Endothelial cell of umbilical vein (primary cell): ENCODE data around the gene RENBP. TPM values are rescaled to one million over a fixed set of nuclear protein-coding genes. Genes with fewer than 3 reads are reported as not detected.

Source experiments
- BruUV-seq: library from RNA; stranded (reverse); fragments of 400-500 nt; replicated peaks from 2 replicates; lab custom pipeline; 2021; lab: Mats Ljungman, UMichigan
- CTCF ChIA-PET: fragments of 300-600, 350-600 bp; sonication (Branson Sonifier 250); formaldehyde crosslinking; loops from one replicate; lab custom pipeline; 2021; ENCODE audit warnings: antibody characterized with exemption, inconsistent platforms; lab: Charles Lee
- POLR2A ChIA-PET: fragments of 300-600, 350-600 bp; sonication (Branson Sonifier 250); formaldehyde crosslinking; loops from one replicate; lab custom pipeline; 2021; ENCODE audit warnings: antibody characterized with exemption, inconsistent platforms; lab: Charles Lee
- DNase-seq: peaks from one replicate; pipeline ENCODE4 v3.0.0-alpha.2; 2011; ENCODE audit warnings: low read depth, low spot score
- FAIRE-seq: peaks from 2 replicates; lab custom pipeline; 2011; peaks lifted over from hg19 to GRCh38; lab: Jason Lieb, UNC
- H2AFZ ChIP-seq: 2 replicates; pipeline ENCODE4 v1.6.0; 2012; ENCODE audit warnings: low read depth, low read length, control low read depth, inconsistent platforms
- H3K27ac ChIP-seq: 2 replicates; pipeline ENCODE4 v1.5.1; 2011; ENCODE audit warnings: low read depth, mild to moderate bottlenecking, control low read depth, low read length, moderate library complexity; ENCODE audit not compliant: insufficient read depth
- H3K27me3 ChIP-seq, 2 experiments: 2 replicates each; pipeline versions ENCODE4 v1.6.0 to v1.6.1; 2011; ENCODE audit warnings: low read length in 2 of 2, mixed read lengths in 1 of 2; ENCODE audit not compliant: control insufficient read depth in 2 of 2, insufficient read depth in 2 of 2
- H3K36me3 ChIP-seq, 2 experiments: 2 replicates in 1 of 2; 3 replicates in 1 of 2; pipeline ENCODE4 v1.5.1; 2011; ENCODE audit warnings: low read length in 2 of 2, mild to moderate bottlenecking in 1 of 2, moderate library complexity in 1 of 2; ENCODE audit not compliant: control insufficient read depth in 2 of 2, insufficient read depth in 2 of 2; ENCODE audit errors: extremely low read depth in 1 of 2
- H3K4me1 ChIP-seq: 3 replicates; pipeline ENCODE4 v1.5.1; 2011; ENCODE audit warnings: mild to moderate bottlenecking, low read length; ENCODE audit not compliant: control insufficient read depth, insufficient read depth; ENCODE audit errors: extremely low read depth
- H3K4me2 ChIP-seq: 2 replicates; pipeline ENCODE4 v1.6.1; 2011; ENCODE audit warnings: low read length, control low read depth, mixed read lengths; ENCODE audit not compliant: insufficient read depth
- H3K4me3 ChIP-seq, 3 experiments: fragments of 200-600 bp in 1 of 3; sonication (generic), shearing (Covaris generic) in 1 of 3; replicated peaks in 1 of 3; 2 replicates each; pipeline ENCODE4 v1.5.1; 2011 to 2016; ENCODE audit warnings: control low read depth in 3 of 3, low read length in 3 of 3, mild to moderate bottlenecking in 2 of 3, inconsistent platforms in 1 of 3, low read depth in 1 of 3, moderate library complexity in 1 of 3; ENCODE audit not compliant: insufficient read depth in 1 of 3
- H3K79me2 ChIP-seq: 2 replicates; pipeline ENCODE4 v1.6.0; 2012; ENCODE audit warnings: low read length, inconsistent platforms; ENCODE audit not compliant: control insufficient read depth, insufficient read depth
- H3K9ac ChIP-seq: replicated peaks from 2 replicates; pipeline ENCODE3; 2011; ENCODE audit warnings: low read length, control low read depth; ENCODE audit not compliant: insufficient read depth; ENCODE audit errors: extremely low read depth
- H3K9me1 ChIP-seq: replicated peaks from 3 replicates; pipeline ENCODE4 v1.6.0; 2011; ENCODE audit warnings: mild to moderate bottlenecking, low read length; ENCODE audit not compliant: control insufficient read depth, insufficient read depth; ENCODE audit errors: extremely low read depth
- H3K9me3 ChIP-seq: replicated peaks from 2 replicates; pipeline ENCODE4 v1.5.1; 2012; ENCODE audit warnings: low read length, inconsistent platforms; ENCODE audit not compliant: control insufficient read depth, insufficient read depth
- H4K20me1 ChIP-seq: replicated peaks from 2 replicates; pipeline ENCODE3; 2011; ENCODE audit warnings: mild to moderate bottlenecking, low read length; ENCODE audit not compliant: control insufficient read depth, insufficient read depth; ENCODE audit errors: extremely low read depth
- CTCF ChIP-seq, 2 donors: IDR thresholded peaks; 1 replicate in 1 of 2; 2 replicates in 1 of 2; pipeline ENCODE4 v1.5.1; 2011; ENCODE audit warnings: low read length in 2 of 2, mild to moderate bottlenecking in 2 of 2, moderate library complexity in 2 of 2, control low read depth in 1 of 2, inconsistent platforms in 1 of 2, low read depth in 1 of 2; ENCODE audit not compliant: insufficient read depth in 1 of 2; ENCODE audit errors: extremely low read depth in 1 of 2
- EZH2 ChIP-seq: IDR thresholded peaks from 2 replicates; pipeline ENCODE4 v1.6.1; 2012; ENCODE audit warnings: borderline replicate concordance, low read depth, mild to moderate bottlenecking, moderate library complexity, low read length, inconsistent platforms; ENCODE audit not compliant: severe bottlenecking
- FOS ChIP-seq: IDR thresholded peaks from 2 replicates; pipeline ENCODE4 v1.6.1; 2011; ENCODE audit warnings: mild to moderate bottlenecking, low read length, moderate library complexity, borderline replicate concordance; ENCODE audit not compliant: insufficient read depth
- JUN ChIP-seq: IDR thresholded peaks from 2 replicates; pipeline ENCODE4 v1.6.1; 2011; ENCODE audit warnings: borderline replicate concordance, low read depth; ENCODE audit not compliant: insufficient read length, insufficient read depth
- POLR2A ChIP-seq: IDR thresholded peaks from 2 replicates; pipeline ENCODE4 v1.6.1; 2012; ENCODE audit warnings: low read depth, mild to moderate bottlenecking, control low read depth, low read length
- dilution Hi-C: fragments of 300-500 bp; cut with MboI; formaldehyde crosslinking; loops from one replicate; pipeline ENCODE4 v1.15.0; 2019; ENCODE audit warnings: low sequenced_read_pairs; ENCODE audit not compliant: extremely low pct_ligation_motif_present
- intact Hi-C: fragments of 100-400 bp; cut with micrococcal nuclease; formaldehyde crosslinking; loops from one replicate; pipeline ENCODE4 v1.10.0; 2022
- polyA plus RNA-seq, 4 experiments: library from polyadenylated mRNA; depleted of rRNA in 3 of 4; stranded (reverse) in 3 of 4; unstranded in 1 of 4; fragments of >200 nt; gene quantifications; 2 replicates each; pipeline versions ENCODE4 v1.2.1 to v1.2.3, GENCODE V29; 2011 to 2012; ENCODE audit warnings: missing spikeins in 1 of 4
- total RNA-seq: library from RNA; stranded (reverse); gene quantifications from 2 replicates; pipeline ENCODE4 v1.2.3, GENCODE V29; 2021
- TF ChIP-seq, protein P1 (sequence below): IDR thresholded peaks from 2 replicates; pipeline ENCODE4 v1.6.1; 2011; ENCODE audit not compliant: insufficient read depth, insufficient read length

Gene RENBP
- total and polyA plus RNA-seq, 2 donors (not counting 3 experiments of a cell fraction or from before 2014, with no cell fraction given): 8.0 to 16.0 TPM

GRCh38 chrX:153967536-153968224 lies 23.2 kb upstream of the RENBP start:
- Histone ChIP-seq H3K4me3 (no peak overlapping the region), H2AFZ (no peak overlapping the region), H3K4me2 (peak overlapping the region; percentile 70), H4K20me1 (no peaks in the 10 kb centered on the region), H3K27me3 (no peaks in the 10 kb centered on the region), H3K4me1 (peaks cover 28% of the 10 kb centered on the region), H3K9ac (no peak overlapping the region), H3K27ac (no peak overlapping the region), H3K9me1 (no peaks in the 10 kb centered on the region), H3K36me3 (peaks cover 0 to 5% of the 10 kb centered on the region in 2 experiments), H3K9me3 (no peaks in the 10 kb centered on the region), H3K79me2 (peaks cover 76% of the 10 kb centered on the region)
- FAIRE-seq: peak; percentile 92
- DNase-seq: peak; percentile 24
- ChIA-PET CTCF (interaction anchor here (1.3 to 1.9 kb wide), 3 partner anchors 20 to 46 kb away, joined by 4 to 6 read pairs (median 6); no protein-coding TSS in a partner anchor), POLR2A (no interaction called here)
- no TSS peak for BruUV-seq
- intact Hi-C loops: loop anchor here (1.0 to 2.0 kb wide), 2 partner anchors 15 to 43 kb away; no protein-coding TSS in a partner anchor
- no peak for TF ChIP-seq FOS
- no peak for TF ChIP-seq CTCF (IDR thresholded peaks at IDR 0.05; ENCODE audit: extremely low read depth in 1 of 2, insufficient read depth in 1 of 2, low read depth in 1 of 2, low read length in 2 of 2)
- TF ChIP-seq POLR2A: no peak
- TF ChIP-seq, protein P1, sequence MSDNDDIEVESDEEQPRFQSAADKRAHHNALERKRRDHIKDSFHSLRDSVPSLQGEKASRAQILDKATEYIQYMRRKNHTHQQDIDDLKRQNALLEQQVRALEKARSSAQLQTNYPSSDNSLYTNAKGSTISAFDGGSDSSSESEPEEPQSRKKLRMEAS: no peak
- TF ChIP-seq JUN: no peak
- no peak for TF ChIP-seq EZH2
- dilution Hi-C loops: no loop called here
